Neural progenitor cell (in vitro differentiated cells): ENCODE data around the gene RAB1B. TPM values are rescaled to one million over a fixed set of nuclear protein-coding genes. Genes with fewer than 3 reads are reported as not detected.
A peak's percentile ranks its signal among the peaks of the same experiment; 100 is the strongest.

Experiments used
- DNase-seq: peaks from one replicate; pipeline ENCODE4 v3.0.0-alpha.2; 2016; ENCODE audit warnings: low spot score
- H2AFZ ChIP-seq: fragments of 200-600 bp; sonication (generic); replicated peaks from 2 replicates; pipeline ENCODE4 v1.6.1; 2016; ENCODE audit warnings: antibody characterized with exemption
- H3F3A ChIP-seq: fragments of 200-600 bp; sonication (generic); 2 replicates; pipeline ENCODE4 v1.6.1; 2016; ENCODE audit warnings: antibody characterized with exemption, low read depth
- H3K27ac ChIP-seq: fragments of 200-600 bp; sonication (generic); 2 replicates; pipeline ENCODE4 v1.5.1; 2016; ENCODE audit warnings: mild to moderate bottlenecking
- H3K27me3 ChIP-seq: fragments of 200-600 bp; sonication (generic); 2 replicates; pipeline ENCODE4 v1.6.1; 2016; ENCODE audit warnings: mild to moderate bottlenecking, moderate library complexity
- H3K36me3 ChIP-seq: fragments of 200-600 bp; sonication (generic); 2 replicates; pipeline ENCODE4 v1.5.1; 2016
- H3K4me1 ChIP-seq: fragments of 200-600 bp; sonication (generic); 2 replicates; pipeline ENCODE4 v1.6.1; 2016; ENCODE audit warnings: mixed run types
- H3K4me2 ChIP-seq: fragments of 200-600 bp; sonication (generic); 2 replicates; pipeline ENCODE4 v1.6.1; 2016
- H3K4me3 ChIP-seq: fragments of 200-600 bp; sonication (generic); 2 replicates; pipeline ENCODE4 v1.5.1; 2016
- H3K79me2 ChIP-seq: fragments of 200-600 bp; sonication (generic); 2 replicates; pipeline ENCODE4 v1.6.1; 2016; ENCODE audit warnings: low read depth
- H3K9ac ChIP-seq: fragments of 200-600 bp; sonication (generic); 2 replicates; pipeline ENCODE4 v1.6.1; 2016
- H3K9me3 ChIP-seq: fragments of 200-600 bp; sonication (generic); 2 replicates; pipeline ENCODE4 v1.5.1; 2016; ENCODE audit warnings: low read depth
- H4K20me1 ChIP-seq: fragments of 200-600 bp; sonication (generic); 2 replicates; pipeline ENCODE4 v1.6.1; 2016; ENCODE audit warnings: low read depth
- H3K27ac Mint-ChIP-seq: 3 replicates; pipeline ENCODE4 v1.8.0; 2021; ENCODE audit warnings: mixed read lengths
- H3K27me3 Mint-ChIP-seq: 2 replicates; pipeline ENCODE4 v1.8.0; 2022; ENCODE audit warnings: low read depth, mild to moderate bottlenecking, inconsistent platforms, moderate library complexity, mixed read lengths; ENCODE audit not compliant: insufficient read depth
- H3K36me3 Mint-ChIP-seq: 3 replicates; pipeline ENCODE4 v1.8.0; 2021; ENCODE audit warnings: mixed read lengths
- H3K4me1 Mint-ChIP-seq: 3 replicates; pipeline ENCODE4 v1.8.0; 2021; ENCODE audit warnings: mixed read lengths
- H3K4me3 Mint-ChIP-seq: 3 replicates; pipeline ENCODE4 v1.8.0; 2021; ENCODE audit warnings: mild to moderate bottlenecking, moderate library complexity, mixed read lengths
- H3K9me3 Mint-ChIP-seq: 3 replicates; pipeline ENCODE4 v1.8.0; 2020; ENCODE audit warnings: mixed read lengths
- EZH2 ChIP-seq: fragments of 200-600 bp; sonication (generic); IDR thresholded peaks from 2 replicates; pipeline ENCODE4 v1.6.1; 2017; ENCODE audit warnings: antibody characterized with exemption, mild to moderate bottlenecking, moderate library complexity
- EZH2phosphoT487 ChIP-seq: fragments of 200-600 bp; sonication (generic); IDR thresholded peaks from 2 replicates; pipeline ENCODE4 v1.6.1; 2017; ENCODE audit warnings: antibody characterized with exemption
- total RNA-seq: library from RNA; depleted of rRNA; stranded (reverse); fragments of >200 nt; gene quantifications from 2 replicates; pipeline ENCODE4 v1.2.3, GENCODE V29; 2015; ENCODE audit warnings: low replicate concordance
- TF ChIP-seq, protein P1 (sequence below): fragments of 200-600 bp; sonication (generic); IDR thresholded peaks from 2 replicates; pipeline ENCODE4 v1.5.1; 2017; ENCODE audit warnings: antibody characterized with exemption, mild to moderate bottlenecking

Gene RAB1B
- total RNA-seq, 1 donor from 2014 or later, result 54.0 TPM

DNA sequence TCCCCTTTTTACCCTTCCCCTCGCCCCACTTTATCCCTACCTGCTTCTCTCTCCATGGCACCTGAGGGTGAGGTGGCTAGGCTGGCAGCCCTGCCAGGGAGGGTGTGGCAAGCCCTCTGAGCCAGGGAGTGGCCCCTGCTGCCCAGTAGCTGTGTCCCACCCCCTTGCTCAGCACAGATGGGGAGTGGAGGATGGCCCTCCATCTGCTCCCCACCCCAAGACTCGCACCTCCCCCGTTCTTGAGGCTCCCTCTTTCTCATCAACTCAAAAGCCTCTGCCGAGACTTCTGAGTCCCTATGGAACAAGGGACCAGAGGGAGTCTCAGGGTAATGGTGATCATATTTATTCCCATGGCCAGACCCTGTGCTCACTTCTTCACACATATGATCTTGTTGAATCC is 24.9 kb downstream of the RAB1B start:
- Histone ChIP-seq H3K36me3 (no peaks in the 10 kb centered on the region), H3K9ac (no peak overlapping the region), H3K27me3 (peaks cover 49% of the 10 kb centered on the region), H3K79me2 (peaks cover 3% of the 10 kb centered on the region), H3K4me2 (no peak overlapping the region), H4K20me1 (peaks cover 28% of the 10 kb centered on the region), H3K4me1 (peaks cover 5% of the 10 kb centered on the region), H3K4me3 (no peak overlapping the region), H2AFZ (no peak overlapping the region), H3K9me3 (no peaks in the 10 kb centered on the region), H3K27ac (no peak overlapping the region), H3F3A (peaks cover 25% of the 10 kb centered on the region)
- Mint-ChIP-seq H3K27me3 (peaks cover 44% of the 10 kb centered on the region), H3K36me3 (no peaks in the 10 kb centered on the region), H3K4me1 (peaks cover 39% of the 10 kb centered on the region), H3K9me3 (peaks cover 5% of the 10 kb centered on the region), H3K27ac (no peak overlapping the region), H3K4me3 (peak overlapping the region; percentile 57)
- TF ChIP-seq EZH2phosphoT487, result no peak
- TF ChIP-seq, protein P1, sequence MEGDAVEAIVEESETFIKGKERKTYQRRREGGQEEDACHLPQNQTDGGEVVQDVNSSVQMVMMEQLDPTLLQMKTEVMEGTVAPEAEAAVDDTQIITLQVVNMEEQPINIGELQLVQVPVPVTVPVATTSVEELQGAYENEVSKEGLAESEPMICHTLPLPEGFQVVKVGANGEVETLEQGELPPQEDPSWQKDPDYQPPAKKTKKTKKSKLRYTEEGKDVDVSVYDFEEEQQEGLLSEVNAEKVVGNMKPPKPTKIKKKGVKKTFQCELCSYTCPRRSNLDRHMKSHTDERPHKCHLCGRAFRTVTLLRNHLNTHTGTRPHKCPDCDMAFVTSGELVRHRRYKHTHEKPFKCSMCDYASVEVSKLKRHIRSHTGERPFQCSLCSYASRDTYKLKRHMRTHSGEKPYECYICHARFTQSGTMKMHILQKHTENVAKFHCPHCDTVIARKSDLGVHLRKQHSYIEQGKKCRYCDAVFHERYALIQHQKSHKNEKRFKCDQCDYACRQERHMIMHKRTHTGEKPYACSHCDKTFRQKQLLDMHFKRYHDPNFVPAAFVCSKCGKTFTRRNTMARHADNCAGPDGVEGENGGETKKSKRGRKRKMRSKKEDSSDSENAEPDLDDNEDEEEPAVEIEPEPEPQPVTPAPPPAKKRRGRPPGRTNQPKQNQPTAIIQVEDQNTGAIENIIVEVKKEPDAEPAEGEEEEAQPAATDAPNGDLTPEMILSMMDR, result no peak
- no peak for TF ChIP-seq EZH2
- no peak for DNase-seq

DNA sequence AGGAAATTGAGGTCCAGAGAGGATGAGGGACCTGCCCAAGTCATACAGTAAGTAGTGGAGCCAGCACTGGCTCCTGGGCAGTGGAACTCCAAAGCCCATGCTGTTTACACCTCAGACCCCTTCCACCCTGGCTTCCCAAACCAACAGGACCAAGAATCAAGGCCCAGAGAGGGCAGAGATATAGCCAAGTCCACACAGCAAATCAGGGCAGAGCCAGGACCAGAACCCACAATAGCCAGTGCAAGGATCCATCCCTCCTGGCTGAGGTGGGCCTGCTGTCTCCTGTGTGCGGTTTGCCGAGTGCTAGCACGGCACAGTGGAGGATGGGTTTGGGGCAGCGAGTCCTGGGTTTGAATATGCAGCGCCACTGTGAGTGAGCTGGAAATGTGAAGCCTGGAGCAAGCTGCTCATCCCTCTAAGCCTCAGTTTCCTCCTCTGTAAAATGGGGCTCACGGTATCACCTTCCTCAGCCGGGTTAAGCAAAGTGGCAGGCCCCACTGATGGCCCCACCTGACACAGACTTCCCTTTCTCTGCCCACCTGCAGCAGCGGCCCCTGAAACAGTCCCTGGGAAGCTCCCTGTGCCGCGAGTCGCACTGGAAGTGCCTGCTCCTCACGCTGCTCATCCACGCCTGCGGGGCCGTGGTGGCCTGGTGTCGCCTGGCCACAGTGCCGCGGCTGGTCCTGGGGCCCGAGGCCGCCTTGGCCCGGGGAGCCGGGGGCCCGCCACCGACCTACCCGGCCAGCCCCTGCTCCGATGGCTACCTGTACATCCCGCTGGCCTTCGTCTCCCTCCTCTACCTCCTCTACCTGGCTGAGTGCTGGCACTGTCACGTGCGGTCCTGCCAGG is 25.6 kb downstream of the RAB1B start:
- no peak overlapping the region for H3K4me3 ChIP-seq
- H2AFZ ChIP-seq, result no peak overlapping the region
- H4K20me1 ChIP-seq, result peaks cover 28% of the 10 kb centered on the region
- peaks cover 25% of the 10 kb centered on the region for H3F3A ChIP-seq
- peaks cover 5% of the 10 kb centered on the region for H3K4me1 ChIP-seq
- no peaks in the 10 kb centered on the region for H3K79me2 ChIP-seq
- DNase-seq, result no peak
- H3K9me3 ChIP-seq, result no peaks in the 10 kb centered on the region
- TF ChIP-seq EZH2 (no peak), EZH2phosphoT487 (no peak)
- TF ChIP-seq, protein P1, result no peak
- H3K9ac ChIP-seq, result no peak overlapping the region
- Mint-ChIP-seq H3K36me3 (no peaks in the 10 kb centered on the region), H3K9me3 (peaks cover 5% of the 10 kb centered on the region), H3K27ac (no peak overlapping the region), H3K4me3 (no peak overlapping the region), H3K27me3 (peaks cover 46% of the 10 kb centered on the region), H3K4me1 (peaks cover 38% of the 10 kb centered on the region)
- H3K27ac ChIP-seq, result no peak overlapping the region
- H3K27me3 ChIP-seq, result peaks cover 49% of the 10 kb centered on the region
- no peaks in the 10 kb centered on the region for H3K36me3 ChIP-seq
- H3K4me2 ChIP-seq, result no peak overlapping the region

DNA sequence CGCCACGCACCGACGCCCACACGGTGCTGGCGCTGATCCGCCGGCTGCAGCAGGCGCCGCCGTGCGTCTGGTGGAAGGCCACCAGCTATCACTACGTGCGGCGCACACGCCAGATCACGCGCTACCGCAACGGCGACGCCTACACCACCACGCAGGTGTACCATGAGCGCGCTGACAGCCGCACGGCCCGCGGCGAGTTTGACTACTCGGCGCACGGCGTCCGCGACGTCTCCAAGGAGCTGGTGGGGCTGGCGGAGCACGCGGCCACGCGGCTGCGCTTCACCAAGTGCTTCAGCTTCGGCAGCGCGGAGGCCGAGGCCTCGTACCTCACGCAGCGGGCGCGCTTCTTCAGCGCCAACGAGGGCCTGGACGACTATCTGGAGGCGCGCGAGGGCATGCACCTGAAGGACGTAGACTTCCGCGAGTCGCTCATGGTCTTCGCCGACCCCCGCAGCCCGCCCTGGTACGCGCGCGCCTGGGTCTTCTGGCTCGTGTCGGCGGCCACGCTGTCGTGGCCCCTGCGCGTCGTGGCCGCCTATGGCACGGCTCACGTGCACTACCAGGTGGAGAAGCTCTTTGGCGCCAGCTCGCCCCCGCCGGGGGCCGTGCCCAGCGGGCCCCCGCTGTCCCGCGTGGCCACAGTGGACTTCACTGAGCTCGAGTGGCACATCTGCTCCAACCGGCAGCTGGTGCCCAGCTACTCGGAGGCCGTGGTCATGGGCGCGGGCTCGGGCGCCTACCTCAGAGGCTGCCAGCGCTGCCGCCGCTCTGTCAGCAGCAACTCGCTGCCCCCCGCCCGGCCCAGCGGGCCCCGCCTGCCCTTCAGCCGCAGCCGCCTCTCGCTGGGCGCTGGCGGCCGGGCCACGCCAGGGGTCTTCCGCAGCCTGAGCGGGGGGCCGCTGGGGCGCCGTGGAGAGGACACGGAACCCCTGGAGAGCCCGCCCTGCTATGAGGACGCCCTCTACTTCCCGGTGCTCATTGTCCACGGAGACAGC is 26.5 kb downstream of the RAB1B start:
- H3K4me2 ChIP-seq, result no peak overlapping the region
- H3K4me3 ChIP-seq, result no peak overlapping the region
- H3F3A ChIP-seq, result peaks cover 18% of the 10 kb centered on the region
- H4K20me1 ChIP-seq, result peaks cover 25% of the 10 kb centered on the region
- no peaks in the 10 kb centered on the region for H3K36me3 ChIP-seq
- Mint-ChIP-seq H3K27ac (no peak overlapping the region), H3K36me3 (no peaks in the 10 kb centered on the region), H3K27me3 (peaks cover 45% of the 10 kb centered on the region), H3K9me3 (peaks cover 5% of the 10 kb centered on the region), H3K4me1 (peaks cover 30% of the 10 kb centered on the region), H3K4me3 (no peak overlapping the region)
- no peak overlapping the region for H3K27ac ChIP-seq
- H3K4me1 ChIP-seq, result peaks cover 5% of the 10 kb centered on the region
- no peak overlapping the region for H3K9ac ChIP-seq
- H3K79me2 ChIP-seq, result no peaks in the 10 kb centered on the region
- no peaks in the 10 kb centered on the region for H3K9me3 ChIP-seq
- TF ChIP-seq, protein P1, result no peak
- no peak for TF ChIP-seq EZH2phosphoT487
- TF ChIP-seq EZH2, result no peak
- H3K27me3 ChIP-seq, result peaks cover 46% of the 10 kb centered on the region
- no peak for DNase-seq
- no peak overlapping the region for H2AFZ ChIP-seq
